Tibial nerve (tissue), 4 donors: ENCODE data around the gene SSR1. TPM values are rescaled to one million over a fixed set of nuclear protein-coding genes. Genes with fewer than 3 reads are reported as not detected.
"Not testable (repeated sequence)": the region's sequence is repeated elsewhere in the genome, so short reads cannot be mapped to it uniquely, and the experiment has no call there.

Experiments used
- DNase-seq, 2 donors: peaks; one replicate each; pipeline ENCODE4 v3.0.0-alpha.2; 2019; ENCODE audit warnings: low spot score in 2 of 2
- H3K27ac ChIP-seq, 4 donors: fragments of 200-600 bp; sonication (generic) in 3 of 4; one replicate each; pipeline ENCODE4 v1.5.1; 2017 to 2019; ENCODE audit warnings: mild to moderate bottlenecking in 1 of 4
- H3K27me3 ChIP-seq, 2 donors: fragments of 200-600 bp; sonication (generic) in 1 of 2; one replicate each; pipeline versions ENCODE4 v1.5.1 to v1.6.0; 2017 to 2019
- H3K36me3 ChIP-seq, 3 donors: fragments of 200-600 bp; sonication (generic); one replicate each; pipeline ENCODE4 v1.5.1; 2018 to 2019
- H3K4me1 ChIP-seq, 4 donors: fragments of 200-600 bp; sonication (generic) in 3 of 4; one replicate each; pipeline ENCODE4 v1.5.1; 2017 to 2019
- H3K4me3 ChIP-seq, 4 donors: fragments of 200-600 bp; sonication (generic) in 3 of 4; one replicate each; pipeline ENCODE4 v1.5.1; 2017 to 2019; ENCODE audit warnings: mild to moderate bottlenecking in 1 of 4, moderate library complexity in 1 of 4
- H3K9me3 ChIP-seq, 4 donors: fragments of 200-600 bp; sonication (generic) in 3 of 4; one replicate each; pipeline ENCODE4 v1.5.1; 2017 to 2019
- CTCF ChIP-seq, 5 experiments: fragments of 200-600 bp in 3 of 5; fragments of 450-650 bp in 2 of 5; sonication (generic) in 3 of 5; IDR thresholded peaks; one replicate each; pipeline ENCODE4 v1.5.1; 2016 to 2019; ENCODE audit warnings: antibody characterized with exemption in 5 of 5, mild to moderate bottlenecking in 3 of 5, moderate library complexity in 2 of 5
- EP300 ChIP-seq, 2 donors: sonication (generic); formaldehyde crosslinking; IDR thresholded peaks; one replicate each; pipeline ENCODE4 v1.6.1; 2017; ENCODE audit warnings: antibody characterized with exemption in 2 of 2, mild to moderate bottlenecking in 1 of 2
- POLR2A ChIP-seq, 2 donors: fragments of 450-650 bp; IDR thresholded peaks; one replicate each; pipeline ENCODE4 v1.6.1; 2017; ENCODE audit warnings: antibody characterized with exemption in 2 of 2, mild to moderate bottlenecking in 2 of 2, moderate library complexity in 2 of 2
- WGBS, 2 donors: methylation state at CpG; one replicate each; pipeline ENCODE4 v1.1.5; 2018; 5-methylcytosine and 5-hydroxymethylcytosine counted together
- total RNA-seq, 4 donors: library from RNA; depleted of rRNA; stranded (reverse); fragments of >200 nt; gene quantifications; one replicate each; pipeline ENCODE4 v1.1.0, GENCODE V29; 2016

SSR1 gene
- total RNA-seq, 4 donors from 2014 or later: 30.8 to 68.2 (median 51.5) TPM

- Histone ChIP-seq H3K27ac (no peak overlapping the region), H3K36me3 (no peaks in the 10 kb centered on the region), H3K4me1 (no peaks in the 10 kb centered on the region), H3K4me3 (no peak overlapping the region), H3K9me3 (no peaks in the 10 kb centered on the region), H3K27me3 (no peaks in the 10 kb centered on the region)
- TF ChIP-seq POLR2A (IDR thresholded peaks at IDR 0.05) (no peak), CTCF (IDR thresholded peaks at IDR 0.05) (no peak), EP300 (IDR thresholded peaks at IDR 0.05) (no peak)
- no peak for DNase-seq
- WGBS, 2 donors: 82 to 83% methylated on average over 6 to 9 of the region's 9 CpGs
Observed at GRCh38 chr6:7341989-7342742, 29.2 kb upstream of the SSR1 start.

GRCh38 chr6:7341271-7341670 lies 28.3 kb upstream of the SSR1 start:
- Histone ChIP-seq H3K27me3 (no peaks in the 10 kb centered on the region), H3K4me1 (no peaks in the 10 kb centered on the region), H3K36me3 (no peaks in the 10 kb centered on the region), H3K4me3 (no peak overlapping the region), H3K9me3 (no peaks in the 10 kb centered on the region), H3K27ac (no peak overlapping the region)
- no peak for TF ChIP-seq EP300 (IDR thresholded peaks at IDR 0.05)
- 98 to 100% methylated on average over 3 of the region's 3 CpGs for WGBS, 2 donors
- DNase-seq: no peak

- not testable (repeated sequence) for H3K27ac ChIP-seq, H3K9me3 ChIP-seq, DNase-seq, H3K4me3 ChIP-seq, H3K4me1 ChIP-seq, H3K27me3 ChIP-seq, H3K36me3 ChIP-seq
- WGBS, 2 donors: 78 to 79% methylated on average over 14 of the region's 14 CpGs
Observed at GRCh38 chr6:7339007-7339732, 26.2 kb upstream of the SSR1 start.

- no peak for TF ChIP-seq EP300 (IDR thresholded peaks at IDR 0.05)
- no peak for TF ChIP-seq CTCF (IDR thresholded peaks at IDR 0.05)
- TF ChIP-seq POLR2A (IDR thresholded peaks at IDR 0.05): no peak
- DNase-seq: no peak
- Histone ChIP-seq H3K36me3 (no peaks in the 10 kb centered on the region), H3K27ac (no peak overlapping the region), H3K9me3 (no peaks in the 10 kb centered on the region), H3K27me3 (no peaks in the 10 kb centered on the region), H3K4me3 (no peak overlapping the region), H3K4me1 (no peaks in the 10 kb centered on the region)
- WGBS, 2 donors: 82 to 85% methylated on average over 2 of the region's 2 CpGs
Observed at GRCh38 chr6:7338031-7338430, 25.0 kb upstream of the SSR1 start.

- H3K9me3 ChIP-seq: no peaks in the 10 kb centered on the region
- H3K4me3 ChIP-seq: no peak overlapping the region
- no peak overlapping the region for H3K27ac ChIP-seq
- no peak for DNase-seq
- TF ChIP-seq POLR2A (IDR thresholded peaks at IDR 0.05) (no peak), CTCF (IDR thresholded peaks at IDR 0.05) (no peak)
- H3K27me3 ChIP-seq: no peaks in the 10 kb centered on the region
- WGBS, 2 donors: 79 to 90% methylated on average over 3 of the region's 3 CpGs
- no peaks in the 10 kb centered on the region for H3K4me1 ChIP-seq
- no peaks in the 10 kb centered on the region for H3K36me3 ChIP-seq
Observed at GRCh38 chr6:7335519-7335918, 22.5 kb upstream of the SSR1 start.

GRCh38 chr6:7334685-7335084 lies 21.7 kb upstream of the SSR1 start:
- 83 to 94% methylated on average over 3 of the region's 3 CpGs for WGBS, 2 donors
- no peak for DNase-seq
- Histone ChIP-seq H3K36me3 (no peaks in the 10 kb centered on the region), H3K4me3 (no peak overlapping the region), H3K27me3 (no peaks in the 10 kb centered on the region), H3K27ac (no peak overlapping the region), H3K9me3 (no peaks in the 10 kb centered on the region), H3K4me1 (no peaks in the 10 kb centered on the region)
- no peak for TF ChIP-seq CTCF (IDR thresholded peaks at IDR 0.05)
- TF ChIP-seq EP300 (IDR thresholded peaks at IDR 0.05): no peak
